Upper lobe of left lung (tissue), 4 donors: ENCODE measurements around the gene MAPK8IP3.

Source experiments
- CTCF ChIP-seq, 6 experiments: fragments of 450-650 bp in 4 of 6; fragments of 200-600 bp in 2 of 6; sonication (generic) in 2 of 6; IDR thresholded peaks; one replicate each; pipeline ENCODE4 v1.5.1; 2016 to 2019; ENCODE audit warnings: antibody characterized with exemption in 6 of 6
- EP300 ChIP-seq, 4 donors: sonication (generic); formaldehyde crosslinking; IDR thresholded peaks; one replicate each; pipeline ENCODE4 v1.5.1; 2017; ENCODE audit warnings: antibody characterized with exemption in 4 of 4, control low read depth in 2 of 4
- POLR2A ChIP-seq, 4 donors: fragments of 450-650 bp; IDR thresholded peaks; one replicate each; pipeline ENCODE4 v1.5.1; 2016 to 2017; ENCODE audit warnings: antibody characterized with exemption in 4 of 4, mild to moderate bottlenecking in 2 of 4
- POLR2AphosphoS5 ChIP-seq, 2 donors: sonication (generic); formaldehyde crosslinking; IDR thresholded peaks; one replicate each; pipeline ENCODE4 v1.5.1; 2017; ENCODE audit warnings: antibody characterized with exemption in 2 of 2

GRCh38 chr16:1776672-1776955 is 70.6 kb downstream of the MAPK8IP3 start:
- TF ChIP-seq CTCF (IDR thresholded peaks at IDR 0.05) (no peak), POLR2AphosphoS5 (IDR thresholded peaks at IDR 0.05) (no peak), EP300 (IDR thresholded peaks at IDR 0.05) (no peak), POLR2A (IDR thresholded peaks at IDR 0.05) (no peak)
